ENCODE measurements around the gene PPP1R1A.

- TF ChIP-seq CTCF (conservative IDR thresholded peaks at IDR 0.05; ENCODE audit: low read length), result no peak
- no peak for TF ChIP-seq EZH2phosphoT487 (IDR thresholded peaks at IDR 0.05; ENCODE audit: borderline replicate concordance, low read depth, low read length)
Observed at GRCh38 chr12:54588890-54589267, 420 bp upstream of the PPP1R1A start.

Data from OCI-LY7 (cell line).